GM21529 (cell line): ENCODE data around the gene PLP1.

ENCODE experiments used
- ATAC-seq: cut with Tn5 transposase; IDR thresholded peaks from one replicate; pipeline ENCODE4 v1.9.1; 2021; ENCODE audit not compliant: unreplicated experiment

Gene PLP1

DNA sequence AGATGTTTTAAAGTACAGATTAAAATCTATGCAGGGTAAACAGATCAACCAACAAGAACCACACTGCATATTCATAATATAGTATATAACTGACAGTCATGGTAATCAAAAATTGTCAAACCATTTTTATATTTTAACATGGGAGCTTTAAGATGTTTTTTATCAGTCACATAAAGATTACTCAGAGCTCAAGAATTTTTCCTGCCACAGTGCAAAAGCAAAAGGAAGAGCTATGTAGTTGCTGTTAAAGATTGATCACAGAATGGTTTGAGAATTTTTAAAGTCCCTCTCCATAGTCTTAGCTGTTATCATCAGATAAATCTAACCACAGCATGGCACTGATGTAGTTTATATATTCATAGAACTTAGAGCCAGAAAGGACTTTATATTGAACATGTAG lies 47.0 kb downstream of the PLP1 start:
- no peak for ATAC-seq

- no peak for ATAC-seq
These were observed 49.2 kb downstream of the PLP1 start for GRCh38 chrX:103825881-103826280.

- no peak for ATAC-seq
These were observed 51.9 kb downstream of the PLP1 start for GRCh38 chrX:103828529-103828928.

DNA sequence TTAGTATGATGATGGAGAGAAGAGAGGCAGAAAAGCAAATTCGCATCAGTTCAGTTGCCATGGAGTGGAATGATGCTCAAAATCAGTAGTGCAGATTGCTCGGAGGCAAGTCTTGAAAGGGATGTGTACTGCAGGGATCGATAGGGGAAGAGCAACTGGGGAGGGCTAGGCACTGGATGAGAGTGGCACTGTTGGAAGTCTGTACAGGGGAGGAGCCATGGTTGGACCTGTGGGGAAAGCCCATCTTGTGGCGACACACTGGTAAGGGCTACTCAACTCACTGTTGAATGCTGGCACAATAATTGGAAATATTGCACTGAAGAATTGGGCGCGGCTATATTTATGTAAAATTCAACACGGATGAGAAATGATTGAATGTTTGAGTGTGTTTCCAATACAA lies 54.2 kb downstream of the PLP1 start:
- no peak for ATAC-seq

DNA sequence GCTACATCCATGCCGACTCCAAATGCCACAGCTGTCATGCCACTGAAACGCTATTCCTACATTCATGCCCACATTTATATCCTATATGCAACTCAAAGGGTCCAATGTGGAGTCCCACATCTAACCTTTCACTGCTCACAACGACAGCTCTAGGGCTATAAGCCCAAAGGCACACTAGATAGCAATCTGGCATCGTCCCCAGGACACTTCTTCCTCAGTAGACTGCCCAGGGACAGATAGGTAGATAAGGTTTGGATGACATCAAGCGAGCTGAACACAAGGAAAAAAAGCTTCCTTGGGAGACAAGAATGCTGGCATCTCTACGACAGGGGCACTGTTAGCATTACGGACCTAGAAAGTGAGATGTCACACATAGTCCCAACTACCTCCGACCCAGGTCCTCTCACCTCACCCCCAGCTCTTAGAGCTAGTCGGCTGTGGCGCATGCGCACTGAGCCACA lies 54.7 kb downstream of the PLP1 start:
- ATAC-seq, result peak; percentile 16

- peak; percentile 78 for ATAC-seq
These were observed 55.3 kb downstream of the PLP1 start, which contains the start of gene RAB9B for GRCh38 chrX:103831803-103832544. Gene RAB9B, minus strand, starts transcription at chrX:103832257. Its CDS starts 6,473 bp downstream, at chrX:103825784.

- no peak for ATAC-seq
These were observed 62.8 kb downstream of the PLP1 start for GRCh38 chrX:103839404-103839803.
